A673 (cell line): ENCODE data around the gene BPIFA1. TPM values are rescaled to one million over a fixed set of nuclear protein-coding genes. Genes with fewer than 3 reads are reported as not detected.

Experiments used
- BruUV-seq: library from RNA; stranded (reverse); fragments of 400-500 nt; replicated peaks from 2 replicates; lab custom pipeline; 2021; lab: Mats Ljungman, UMichigan
- CTCF ChIA-PET: fragments of 300-600 bp; sonication (Branson Sonifier 250); formaldehyde crosslinking; loops from one replicate; lab custom pipeline; 2022; ENCODE audit warnings: antibody characterized with exemption; lab: Charles Lee
- POLR2A ChIA-PET: fragments of 300-600 bp; sonication (Branson Sonifier 250); formaldehyde crosslinking; loops from one replicate; lab custom pipeline; 2022; ENCODE audit warnings: antibody characterized with exemption; ENCODE audit not compliant: low non-redundant PET; lab: Charles Lee
- DNase-seq: peaks from one replicate; pipeline ENCODE4 v3.0.0-alpha.2; 2015; ENCODE audit warnings: low spot score
- H3K27ac ChIP-seq: fragments of 200-600 bp; sonication (generic); 2 replicates; pipeline ENCODE4 v1.5.1; 2016; ENCODE audit warnings: mixed run types, low read depth, mild to moderate bottlenecking, mixed read lengths, antibody characterized with exemption, low read length; ENCODE audit not compliant: poor library complexity, severe bottlenecking
- H3K27me3 ChIP-seq: fragments of 200-600 bp; sonication (generic); replicated peaks from 2 replicates; pipeline ENCODE4 v1.6.1; 2017; ENCODE audit warnings: mixed run types, low read depth, mild to moderate bottlenecking, mixed read lengths, antibody characterized with exemption, low read length; ENCODE audit not compliant: insufficient read depth, poor library complexity
- H3K36me3 ChIP-seq: fragments of 200-600 bp; sonication (generic); 2 replicates; pipeline ENCODE4 v1.6.1; 2016; ENCODE audit warnings: mixed run types, mild to moderate bottlenecking, mixed read lengths, antibody characterized with exemption, low read length; ENCODE audit not compliant: insufficient read depth, poor library complexity, severe bottlenecking
- H3K4me1 ChIP-seq: fragments of 200-600 bp; sonication (generic); 2 replicates; pipeline ENCODE4 v1.6.1; 2017; ENCODE audit warnings: mixed run types, mild to moderate bottlenecking, mixed read lengths, antibody characterized with exemption, low read length; ENCODE audit not compliant: insufficient read depth, poor library complexity, severe bottlenecking
- H3K4me3 ChIP-seq: fragments of 200-600 bp; sonication (generic); 2 replicates; pipeline ENCODE4 v1.5.1; 2016; ENCODE audit warnings: low read depth, mixed run types, mild to moderate bottlenecking, mixed read lengths, low read length; ENCODE audit not compliant: poor library complexity, severe bottlenecking
- H3K9me3 ChIP-seq: fragments of 200-600 bp; sonication (generic); 2 replicates; pipeline ENCODE4 v1.6.1; 2016; ENCODE audit warnings: mixed run types, low read depth, mild to moderate bottlenecking, mixed read lengths, antibody characterized with exemption, low read length; ENCODE audit not compliant: poor library complexity, severe bottlenecking
- EZH2 ChIP-seq: fragments of 200-600 bp; sonication (generic); IDR thresholded peaks from 2 replicates; pipeline ENCODE4 v1.6.1; 2017; ENCODE audit warnings: borderline replicate concordance, low read depth, mild to moderate bottlenecking, mixed read lengths, antibody characterized with exemption, low read length; ENCODE audit not compliant: poor library complexity, severe bottlenecking
- intact Hi-C: fragments of 100-400 bp; cut with micrococcal nuclease; formaldehyde crosslinking; loops from one replicate; pipeline ENCODE4 v1.10.0; 2022; ENCODE audit not compliant: unreplicated experiment
- total RNA-seq: library from RNA; stranded (reverse); gene quantifications from 2 replicates; pipeline ENCODE4 v1.2.3, GENCODE V29; 2021
- TF ChIP-seq, protein P1 (sequence below): fragments of 300-800, 200-600 bp; sonication (generic); conservative IDR thresholded peaks from 2 replicates; pipeline ENCODE4 v1.5.1; 2017; ENCODE audit warnings: low read depth, mild to moderate bottlenecking, antibody characterized with exemption, low read length, moderate library complexity, mixed read lengths

BPIFA1 gene
- total RNA-seq, 1 experiment from 2014 or later, result not detected

- ChIA-PET POLR2A (no interaction called here), CTCF (no interaction called here)
- no peak overlapping the region for H3K27ac ChIP-seq
- H3K4me3 ChIP-seq, result no peak overlapping the region
- no TSS peak for BruUV-seq
- H3K36me3 ChIP-seq, result no peaks in the 10 kb centered on the region
- no peaks in the 10 kb centered on the region for H3K9me3 ChIP-seq
- DNase-seq, result no peak
- TF ChIP-seq, protein P1, sequence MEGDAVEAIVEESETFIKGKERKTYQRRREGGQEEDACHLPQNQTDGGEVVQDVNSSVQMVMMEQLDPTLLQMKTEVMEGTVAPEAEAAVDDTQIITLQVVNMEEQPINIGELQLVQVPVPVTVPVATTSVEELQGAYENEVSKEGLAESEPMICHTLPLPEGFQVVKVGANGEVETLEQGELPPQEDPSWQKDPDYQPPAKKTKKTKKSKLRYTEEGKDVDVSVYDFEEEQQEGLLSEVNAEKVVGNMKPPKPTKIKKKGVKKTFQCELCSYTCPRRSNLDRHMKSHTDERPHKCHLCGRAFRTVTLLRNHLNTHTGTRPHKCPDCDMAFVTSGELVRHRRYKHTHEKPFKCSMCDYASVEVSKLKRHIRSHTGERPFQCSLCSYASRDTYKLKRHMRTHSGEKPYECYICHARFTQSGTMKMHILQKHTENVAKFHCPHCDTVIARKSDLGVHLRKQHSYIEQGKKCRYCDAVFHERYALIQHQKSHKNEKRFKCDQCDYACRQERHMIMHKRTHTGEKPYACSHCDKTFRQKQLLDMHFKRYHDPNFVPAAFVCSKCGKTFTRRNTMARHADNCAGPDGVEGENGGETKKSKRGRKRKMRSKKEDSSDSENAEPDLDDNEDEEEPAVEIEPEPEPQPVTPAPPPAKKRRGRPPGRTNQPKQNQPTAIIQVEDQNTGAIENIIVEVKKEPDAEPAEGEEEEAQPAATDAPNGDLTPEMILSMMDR, result no peak
- TF ChIP-seq EZH2, result no peak
- H3K4me1 ChIP-seq, result no peaks in the 10 kb centered on the region
- peaks cover 51% of the 10 kb centered on the region for H3K27me3 ChIP-seq
- intact Hi-C loops, result no loop called here
Measured at GRCh38 chr20:33199026-33199425, 36.8 kb upstream of the BPIFA1 start.

DNA sequence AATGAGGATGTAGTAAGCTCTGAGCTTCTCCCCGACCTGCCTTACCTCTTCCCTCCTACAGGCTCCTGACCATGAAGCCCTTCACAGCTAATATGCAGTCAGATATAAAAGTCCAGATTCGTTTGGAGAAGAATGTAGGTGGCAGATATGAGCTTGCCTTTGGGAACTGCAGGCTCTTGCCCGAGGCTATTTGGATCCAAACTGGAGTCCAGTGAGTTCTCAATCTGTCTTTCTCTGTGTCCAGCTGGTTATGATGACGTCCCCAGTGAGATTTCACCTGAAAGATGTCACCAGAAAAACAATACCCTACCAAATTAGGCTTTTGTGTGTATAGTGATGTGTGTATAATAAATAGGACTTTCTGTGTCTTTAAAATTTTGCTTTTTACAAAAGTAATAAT lies 33.3 kb upstream of the BPIFA1 start:
- Histone ChIP-seq H3K27ac (no peak overlapping the region), H3K9me3 (no peaks in the 10 kb centered on the region), H3K27me3 (peaks cover 63% of the 10 kb centered on the region), H3K36me3 (no peaks in the 10 kb centered on the region), H3K4me3 (no peak overlapping the region), H3K4me1 (no peaks in the 10 kb centered on the region)
- ChIA-PET CTCF (no interaction called here), POLR2A (no interaction called here)
- DNase-seq, result no peak
- no TSS peak for BruUV-seq
- no peak for TF ChIP-seq EZH2
- TF ChIP-seq, protein P1, result no peak
- intact Hi-C loops, result no loop called here

GRCh38 chr20:33203444-33203843 lies 32.4 kb upstream of the BPIFA1 start:
- intact Hi-C loops, result no loop called here
- H3K36me3 ChIP-seq, result no peaks in the 10 kb centered on the region
- peaks cover 69% of the 10 kb centered on the region for H3K27me3 ChIP-seq
- no peak overlapping the region for H3K27ac ChIP-seq
- no peak for DNase-seq
- H3K4me3 ChIP-seq, result no peak overlapping the region
- CTCF ChIA-PET, result no interaction called here
- H3K9me3 ChIP-seq, result no peaks in the 10 kb centered on the region
- H3K4me1 ChIP-seq, result no peaks in the 10 kb centered on the region
- TF ChIP-seq EZH2, result no peak
- no TSS peak for BruUV-seq
- POLR2A ChIA-PET, result no interaction called here

DNA sequence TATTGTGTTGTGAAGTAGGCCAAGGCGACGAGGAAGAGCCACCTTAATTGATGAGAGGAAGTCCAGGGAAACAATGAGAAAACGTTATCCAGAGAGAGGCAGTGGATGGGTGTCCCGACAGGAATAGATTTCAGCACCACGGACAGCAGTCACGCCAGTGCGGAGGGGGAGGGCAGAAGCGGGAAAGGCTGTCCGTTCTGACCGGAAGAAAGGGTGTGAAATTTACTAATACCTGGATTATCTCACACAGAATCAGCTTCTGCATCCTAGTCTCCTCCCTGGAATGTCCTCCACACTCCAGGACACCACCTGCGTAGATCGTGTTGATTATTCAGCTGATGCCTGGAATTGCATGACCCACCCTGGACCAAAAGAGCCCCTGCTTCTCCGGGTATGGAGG lies 26.0 kb upstream of the BPIFA1 start:
- intact Hi-C loops, result no loop called here
- CTCF ChIA-PET, result no interaction called here

More for the DNA sequence above, 26.0 kb upstream of the BPIFA1 start:
- H3K27me3 ChIP-seq, result peaks cover 55% of the 10 kb centered on the region
- no peaks in the 10 kb centered on the region for H3K36me3 ChIP-seq
- no TSS peak for BruUV-seq
- H3K27ac ChIP-seq, result no peak overlapping the region
- POLR2A ChIA-PET, result no interaction called here
- no peaks in the 10 kb centered on the region for H3K9me3 ChIP-seq
- no peak overlapping the region for H3K4me3 ChIP-seq
- no peaks in the 10 kb centered on the region for H3K4me1 ChIP-seq
- peak; percentile 70 for DNase-seq
- TF ChIP-seq, protein P1, result no peak
- no peak for TF ChIP-seq EZH2
